K562 (cell line): ENCODE data around the gene MEX3A. TPM values are rescaled to one million over a fixed set of nuclear protein-coding genes. Genes with fewer than 3 reads are reported as not detected.

ENCODE experiments used
- BRD4 ChIP-seq: fragments of 200-600 bp; sonication (generic); IDR thresholded peaks from 2 replicates; pipeline ENCODE4 v1.6.1; 2017; ENCODE audit warnings: inconsistent platforms
- CBX5 ChIP-seq: IDR thresholded peaks from 2 replicates; pipeline ENCODE4 v1.6.1; 2014; ENCODE audit warnings: low read depth, borderline replicate concordance
- ETV1 ChIP-seq: fragments of 450-650 bp; conservative IDR thresholded peaks from 2 replicates; pipeline ENCODE4 v1.6.1; 2016; ENCODE audit warnings: missing genetic modification characterization, control low read depth, low read depth, missing compliant biosample characterization
- GTF2B ChIP-seq: IDR thresholded peaks from 2 replicates; pipeline ENCODE4 v1.6.1; 2011; ENCODE audit not compliant: insufficient read length; ENCODE audit errors: extremely low read depth
- NCOA1 ChIP-seq: fragments of 450-650 bp; IDR thresholded peaks from 2 replicates; pipeline ENCODE4 v1.6.1; 2016; ENCODE audit warnings: low read depth
- NONO ChIP-seq, 2 experiments: fragments of 200-400 bp in 1 of 2; fragments of 450-650 bp in 1 of 2; formaldehyde crosslinking in 1 of 2; IDR thresholded peaks; 2 replicates each; pipeline ENCODE4 v1.6.1; 2017; ENCODE audit warnings: low read depth in 2 of 2, mild to moderate bottlenecking in 2 of 2, moderate library complexity in 2 of 2, low read length in 1 of 2
- NR1H2 ChIP-seq: sonication (generic); formaldehyde crosslinking; IDR thresholded peaks from 2 replicates; pipeline ENCODE4 v1.4.0; 2020; ENCODE audit warnings: mild to moderate bottlenecking, missing genetic modification reagents
- NR2C2 ChIP-seq, 2 experiments: fragments of 200-800 bp in 1 of 2; sonication (Bioruptor generic) in 1 of 2; sonication (generic) in 1 of 2; formaldehyde crosslinking in 1 of 2; IDR thresholded peaks; 2 replicates each; pipeline versions ENCODE4 v1.6.1 to v1.8.0; 2016 to 2022; ENCODE audit warnings: mild to moderate bottlenecking in 1 of 2, missing compliant biosample characterization in 1 of 2, missing genetic modification characterization in 1 of 2, missing genetic modification reagents in 1 of 2
- PHF8 ChIP-seq: fragments of 200-600 bp; sonication (generic); IDR thresholded peaks from 2 replicates; pipeline ENCODE4 v1.6.1; 2012; ENCODE audit warnings: mixed run types, mild to moderate bottlenecking, inconsistent platforms, low read length, moderate library complexity, borderline replicate concordance
- POLR2G ChIP-seq: fragments of 200-400 bp; formaldehyde crosslinking; IDR thresholded peaks from 2 replicates; pipeline ENCODE4 v1.6.1; 2017; ENCODE audit warnings: low read depth, mild to moderate bottlenecking, antibody characterized with exemption, low read length, moderate library complexity
- SIN3A ChIP-seq, 2 experiments: fragments of 150-350 bp in 1 of 2; IDR thresholded peaks; 2 replicates each; pipeline ENCODE4 v1.6.1; 2011 to 2016; ENCODE audit warnings: borderline replicate concordance in 2 of 2, low read depth in 2 of 2, low read length in 2 of 2, mild to moderate bottlenecking in 2 of 2, moderate library complexity in 2 of 2; ENCODE audit not compliant: control insufficient read depth in 1 of 2
- SMARCA4 ChIP-seq: fragments of 450-650 bp; IDR thresholded peaks from 2 replicates; pipeline ENCODE4 v1.6.1; 2016
- SREBF1 ChIP-seq: fragments of 150-350 bp; IDR thresholded peaks from 2 replicates; pipeline ENCODE4 v1.6.1; 2014; ENCODE audit warnings: antibody characterized with exemption, low read depth, low read length, borderline replicate concordance
- TAF1 ChIP-seq: IDR thresholded peaks from 2 replicates; pipeline ENCODE4 v1.6.1; 2011; ENCODE audit warnings: mild to moderate bottlenecking, low read length, moderate library complexity; ENCODE audit not compliant: insufficient read depth, control insufficient read depth, severe bottlenecking; ENCODE audit errors: extremely low read depth
- ZC3H8 ChIP-seq: fragments of 450-650 bp; IDR thresholded peaks from 2 replicates; pipeline ENCODE4 v1.6.1; 2017
- ZNF318 ChIP-seq, 2 experiments: fragments of 450-650 bp; IDR thresholded peaks; 2 replicates each; pipeline ENCODE4 v1.6.1; 2016; ENCODE audit warnings: mild to moderate bottlenecking in 2 of 2, borderline replicate concordance in 1 of 2, low read depth in 1 of 2, moderate library complexity in 1 of 2
- ZNF347 ChIP-seq: fragments of 450-650 bp; formaldehyde crosslinking; IDR thresholded peaks from 2 replicates; pipeline ENCODE4 v1.4.0; 2020; ENCODE audit warnings: low read depth, mild to moderate bottlenecking, moderate library complexity
- polyA plus RNA-seq, 8 experiments: library from polyadenylated mRNA; depleted of rRNA in 4 of 8; stranded (reverse) in 5 of 8; unstranded in 3 of 8; fragments of >200 nt; fragmentation: Nextera tagmentation in 2 of 8; fragmentation: Illumina TruSeq in 1 of 8; extraction: Ambion mirVana in 2 of 8; extraction: Trizol in 1 of 8; gene quantifications; 2 replicates each; pipeline versions ENCODE4 v1.2.1 to v1.2.3, GENCODE V29; 2011 to 2014; ENCODE audit warnings: inconsistent platforms in 1 of 8, missing spikeins in 1 of 8
- total RNA-seq, 7 experiments: library from RNA; depleted of rRNA in 6 of 7; stranded (reverse); fragments of >200 nt in 6 of 7; fragmentation: Illumina TruSeq in 2 of 7; extraction: Trizol in 2 of 7; gene quantifications; 2 replicates each; pipeline versions ENCODE4 v1.2.1 to v1.2.3, GENCODE V29; 2011 to 2021; ENCODE audit warnings: low replicate concordance in 1 of 7

MEX3A gene
- total and polyA plus RNA-seq, 9 of the 15 experiments (the other 6 are each of a cell fraction or from before 2014, with no cell fraction given), result 0.36 to 13.7 (median 5.2) TPM

- TF ChIP-seq NONO (IDR thresholded peaks at IDR 0.05; ENCODE audit: low read depth in 2 of 2, low read length in 1 of 2), result no peak
- peak; percentile 47 for TF ChIP-seq TAF1
- no peak for TF ChIP-seq SREBF1
- TF ChIP-seq SIN3A (IDR thresholded peaks at IDR 0.05; ENCODE audit: borderline replicate concordance in 2 of 2, control insufficient read depth in 1 of 2, low read depth in 2 of 2, low read length in 2 of 2), result peak in 1 of 2 experiments; percentile 88; a peak in 2 of 4 replicates
- TF ChIP-seq ETV1 (tag), result peak; percentile 63
- peak; percentile 16; the same call in 1 of the 2 replicates for TF ChIP-seq PHF8
- peak; percentile 50; the same call in 1 of the 2 replicates for TF ChIP-seq SMARCA4
- TF ChIP-seq CBX5, result no peak
- TF ChIP-seq NCOA1, result 0 out of 2 replicates have a peak, but pooled peaks have one; percentile 13
- TF ChIP-seq BRD4, result 0 out of 2 replicates have a peak, but pooled peaks have one; percentile 39
- TF ChIP-seq ZNF347 (CRISPR knock-in tag), result no peak
- no peak for TF ChIP-seq GTF2B
- peak; percentile 15; the same call in 1 of the 2 replicates for TF ChIP-seq NR2C2 (CRISPR knock-in tag; IDR thresholded peaks at IDR 0.05)
- TF ChIP-seq NR2C2 (tag; IDR thresholded peaks at IDR 0.05), result peak; percentile 36; the same call in 1 of the 2 replicates
- TF ChIP-seq ZNF318 (IDR thresholded peaks at IDR 0.05; ENCODE audit: borderline replicate concordance in 1 of 2, low read depth in 1 of 2), result no peak
- TF ChIP-seq NR1H2 (CRISPR knock-in tag), result no peak
- TF ChIP-seq POLR2G, result peak; percentile 68
- TF ChIP-seq ZC3H8, result no peak
Observed at GRCh38 chr1:156114919-156115513, 32.8 kb upstream of the MEX3A start (continued).
